Heart left ventricle (tissue), 16 donors: ENCODE data around the gene SLC6A2. TPM values are rescaled to one million over a fixed set of nuclear protein-coding genes. Genes with fewer than 3 reads are reported as not detected.

Source experiments
- ATAC-seq, 4 donors: fragments of 200-7000 bp; cut with Tn5 transposase; one replicate each; pipeline ENCODE4 v1.9.1; 2020 to 2022; ENCODE audit warnings: moderate library complexity in 4 of 4, mild to moderate bottlenecking in 3 of 4, moderate number of reproducible peaks in 1 of 4
- DNase-seq, 5 donors: peaks; one replicate each; pipeline ENCODE4 v3.0.0-alpha.2; 2020
- H3K27ac ChIP-seq, 12 donors: fragments of 200-600 bp; sonication (generic) in 4 of 12; one replicate each; pipeline versions ENCODE4 v1.5.0 to v1.8.0; 2016 to 2022; ENCODE audit warnings: mild to moderate bottlenecking in 2 of 12
- H3K27me3 ChIP-seq, 9 donors: fragments of 200-600 bp; sonication (generic) in 2 of 9; one replicate each; pipeline versions ENCODE4 v1.5.1 to v1.8.0; 2016 to 2022; ENCODE audit warnings: mild to moderate bottlenecking in 3 of 9
- H3K36me3 ChIP-seq, 9 donors: fragments of 200-600 bp; sonication (generic) in 2 of 9; one replicate each; pipeline versions ENCODE4 v1.5.0 to v1.8.0; 2018 to 2022; ENCODE audit warnings: mild to moderate bottlenecking in 2 of 9
- H3K4me1 ChIP-seq, 12 donors: fragments of 200-600 bp; sonication (generic) in 4 of 12; one replicate each; pipeline versions ENCODE4 v1.5.0 to v1.8.0; 2016 to 2022; ENCODE audit warnings: mild to moderate bottlenecking in 3 of 12
- H3K4me3 ChIP-seq, 12 donors: fragments of 200-600 bp; sonication (generic) in 4 of 12; one replicate each; pipeline versions ENCODE4 v1.5.0 to v1.8.0; 2017 to 2022; ENCODE audit warnings: mild to moderate bottlenecking in 9 of 12, moderate library complexity in 4 of 12
- H3K9me3 ChIP-seq, 12 donors: fragments of 200-600 bp; sonication (generic) in 4 of 12; one replicate each; pipeline versions ENCODE4 v1.5.0 to v1.8.0; 2016 to 2022; ENCODE audit warnings: mild to moderate bottlenecking in 1 of 12
- CTCF ChIP-seq, 12 donors: fragments of 200-600 bp; sonication (generic) in 4 of 12; IDR thresholded peaks; one replicate each; pipeline versions ENCODE4 v1.5.0 to v1.8.0; 2018 to 2022; ENCODE audit warnings: antibody characterized with exemption in 12 of 12, mild to moderate bottlenecking in 5 of 12
- POLR2A ChIP-seq, 2 donors: fragments of 450-650 bp; IDR thresholded peaks; one replicate each; pipeline ENCODE4 v1.6.1; 2017; ENCODE audit warnings: antibody characterized with exemption in 2 of 2, mild to moderate bottlenecking in 2 of 2, moderate library complexity in 2 of 2
- WGBS, 4 donors: extraction: QIAGEN DNeasy Blood & Tissue Kit in 2 of 4; methylation state at CpG; one replicate each; pipeline versions ENCODE4 v1.1.5 to v1.1.7; 2013 to 2018; 5-methylcytosine and 5-hydroxymethylcytosine counted together
- intact Hi-C, 10 donors: fragments of 100-400 bp; cut with DNase I; formaldehyde crosslinking; loops; one replicate each; pipeline versions ENCODE4 v1.11.1 to v1.14.2; 2022
- polyA plus RNA-seq, 2 donors: library from polyadenylated mRNA; stranded (reverse); fragments of 200-250 nt; gene quantifications; one replicate each; pipeline ENCODE4 v1.2.3, GENCODE V29; 2013
- total RNA-seq, 9 donors: library from RNA; depleted of rRNA in 2 of 9; stranded (reverse); fragments of >200 nt in 2 of 9; fragmentation: NEBNext Ultra II Directional in 3 of 9; extraction: Animal tissue kit (Norgen Biotek cat#: 25700) in 3 of 9; gene quantifications; one replicate each; pipeline versions ENCODE4 v1.1.0 to v1.2.4, GENCODE V29; 2016 to 2023
- donor health status: ischemic (EF 13 %, LVEDD 7.1; RV severe dilation, severe dysfunction).
- donor health status: healthy with polysubstance abuse.
- donor health status: DM: no; HTN: yes; CAD: no.
- donor health status: DM: no; HTN: no; CAD: no.
- donor health status: ischemic (EF 25% LVEDD 6.9; RV normal size, moderate dysfunction).
- donor health status: ischemic (EF 25% LVEDD 5.7; RV mildly dilated, moderate dysfunction).
- donor health status: healthy.
- donor health status: DM: yes; HTN: yes; CAD: no.
- donor health status: ischemic (EF 35%, LVEDD 5.7; RV mildly dilated, moderate dysfunction).
- donor health status: nonischemic (EF 11% LVEDD 7.7; RV severe dilation, severe dysfunction).
- donor health status: DM: yes; HTN: yes; CAD: no.
- donor health status: PGD.
- donor health status: ischemic (EF 29% LVEDD 5.4; RV normal size, mild dysfunction).
- donor health status: nonischemic (EF 23%, LVEDD 6.1; RV moderate dilation, normal function).

The SLC6A2 gene
- total and polyA plus RNA-seq, 11 donors = 0.18 TPM; not detected in 10

GRCh38 chr16:55653106-55653505, 2.7 kb upstream of the SLC6A2 start:
- H3K27me3 ChIP-seq = peaks cover 20 to 76% (median 41%) of the 10 kb centered on the region in 9 donors
- 88 to 93% (median 91%) methylated on average over 2 of the region's 2 CpGs for WGBS, 4 donors
- intact Hi-C loops = loop anchor here in 1 of 10 donors (5.0 kb wide), 1 partner anchor 49 kb away; no protein-coding TSS in a partner anchor

GRCh38 chr16:55655381-55655896, 349 bp upstream of the SLC6A2 start:
- intact Hi-C loops = loop anchor here in 1 of 10 donors (5.0 kb wide), 1 partner anchor 37 kb away; no protein-coding TSS in a partner anchor
- DNase-seq (no peak), ATAC-seq (no peak)
- WGBS, 4 donors = 4 to 6% (median 5%) methylated on average over 19 to 29 of the region's 29 CpGs
- Histone ChIP-seq H3K9me3 (no peaks in the 10 kb centered on the region), H3K4me3 (peak overlapping the region; percentile 9 to 46 (median 30)), H3K36me3 (no peaks in the 10 kb centered on the region), H3K27ac (no peak overlapping the region), H3K27me3 (peaks cover 20 to 69% (median 43%) of the 10 kb centered on the region in 9 donors), H3K4me1 (peaks cover 0 to 17% (median 7%) of the 10 kb centered on the region in 12 donors)
- no peak for TF ChIP-seq CTCF (IDR thresholded peaks at IDR 0.05)
- no peak for TF ChIP-seq POLR2A (IDR thresholded peaks at IDR 0.05)

More at GRCh38 chr16:55653106-55653505, 2.7 kb upstream of the SLC6A2 start:
- Histone ChIP-seq H3K27ac (no peak overlapping the region), H3K9me3 (no peaks in the 10 kb centered on the region), H3K4me3 (no peak overlapping the region), H3K4me1 (peaks cover 0 to 17% (median 7%) of the 10 kb centered on the region in 12 donors), H3K36me3 (no peaks in the 10 kb centered on the region)
- no peak for TF ChIP-seq CTCF (IDR thresholded peaks at IDR 0.05)
- TF ChIP-seq POLR2A (IDR thresholded peaks at IDR 0.05) = no peak
- no peak for DNase-seq
- no peak for ATAC-seq

GRCh38 chr16:55656691-55657092, 904 bp downstream of the SLC6A2 start:
- intact Hi-C loops = loop anchor here in 1 of 10 donors (5.0 kb wide), 1 partner anchor 36 kb away; no protein-coding TSS in a partner anchor
- Histone ChIP-seq H3K4me3 (peak overlapping the region in 9 of 12 donors; percentile 11 to 46 (median 32)), H3K27ac (no peak overlapping the region), H3K4me1 (peaks cover 0 to 20% (median 7%) of the 10 kb centered on the region in 12 donors), H3K9me3 (no peaks in the 10 kb centered on the region), H3K36me3 (no peaks in the 10 kb centered on the region), H3K27me3 (peaks cover 20 to 68% (median 43%) of the 10 kb centered on the region in 9 donors)
- DNase-seq (no peak), ATAC-seq (no peak)
- WGBS, 4 donors = 7 to 15% (median 10%) methylated on average over 12 to 37 of the region's 37 CpGs
- no peak for TF ChIP-seq CTCF (IDR thresholded peaks at IDR 0.05)
- TF ChIP-seq POLR2A (IDR thresholded peaks at IDR 0.05) = no peak

- DNase-seq (no peak), ATAC-seq (no peak)
- no peaks in the 10 kb centered on the region for H3K9me3 ChIP-seq
- H3K36me3 ChIP-seq = no peaks in the 10 kb centered on the region
- peaks cover 0 to 28% (median 10%) of the 10 kb centered on the region in 12 donors for H3K4me1 ChIP-seq
- WGBS, 4 donors = 79 to 96% (median 86%) methylated on average over 2 to 3 of the region's 3 CpGs
- no peak overlapping the region for H3K27ac ChIP-seq
- H3K27me3 ChIP-seq = peaks cover 19 to 59% (median 43%) of the 10 kb centered on the region in 9 donors
- TF ChIP-seq CTCF (IDR thresholded peaks at IDR 0.05) = no peak
- TF ChIP-seq POLR2A (IDR thresholded peaks at IDR 0.05) = no peak
- intact Hi-C loops = loop anchor here in 1 of 10 donors (5.0 kb wide), 1 partner anchor 35 kb away; no protein-coding TSS in a partner anchor
- no peak overlapping the region for H3K4me3 ChIP-seq
Measured at GRCh38 chr16:55657616-55658015, 1.8 kb downstream of the SLC6A2 start.
